HFF-Myc (cell line): ENCODE measurements around the gene OLIG2.

Experiments used
- DNase-seq: peaks from one replicate; pipeline ENCODE4 v3.0.0-alpha.2; 2011; ENCODE audit warnings: low read depth; ENCODE audit errors: extremely low read depth
- H3K4me3 ChIP-seq: replicated peaks from 2 replicates; pipeline ENCODE4 v1.5.1; 2011; ENCODE audit warnings: low read depth, mild to moderate bottlenecking, control low read depth, low read length
- CTCF ChIP-seq: IDR thresholded peaks from 2 replicates; pipeline ENCODE4 v1.5.1; 2012; ENCODE audit warnings: mild to moderate bottlenecking, low read depth, low read length, control low read depth; ENCODE audit errors: missing control alignments

Gene OLIG2

GRCh38 chr21:33023574-33024200 is 2.0 kb upstream of the OLIG2 start:
- no peak for TF ChIP-seq CTCF
- DNase-seq: no peak
- no peak overlapping the region for H3K4me3 ChIP-seq

- no peak for TF ChIP-seq CTCF
- no peak overlapping the region for H3K4me3 ChIP-seq
- DNase-seq: no peak
Measured at GRCh38 chr21:33024201-33025103, 1.3 kb upstream of the OLIG2 start.

DNA sequence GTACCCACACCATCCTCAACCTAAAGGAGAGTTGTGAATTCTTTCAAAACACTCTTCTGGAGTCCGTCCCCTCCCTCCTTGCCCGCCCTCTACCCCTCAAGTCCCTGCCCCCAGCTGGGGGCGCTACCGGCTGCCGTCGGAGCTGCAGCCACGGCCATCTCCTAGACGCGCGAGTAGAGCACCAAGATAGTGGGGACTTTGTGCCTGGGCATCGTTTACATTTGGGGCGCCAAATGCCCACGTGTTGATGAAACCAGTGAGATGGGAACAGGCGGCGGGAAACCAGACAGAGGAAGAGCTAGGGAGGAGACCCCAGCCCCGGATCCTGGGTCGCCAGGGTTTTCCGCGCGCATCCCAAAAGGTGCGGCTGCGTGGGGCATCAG is 638 bp upstream of the OLIG2 start:
- H3K4me3 ChIP-seq: no peak overlapping the region
- TF ChIP-seq CTCF: no peak
- DNase-seq: no peak

GRCh38 chr21:33026443-33026858 is 716 bp downstream of the OLIG2 start:
- DNase-seq: no peak
- no peak for TF ChIP-seq CTCF
- no peak overlapping the region for H3K4me3 ChIP-seq

DNA sequence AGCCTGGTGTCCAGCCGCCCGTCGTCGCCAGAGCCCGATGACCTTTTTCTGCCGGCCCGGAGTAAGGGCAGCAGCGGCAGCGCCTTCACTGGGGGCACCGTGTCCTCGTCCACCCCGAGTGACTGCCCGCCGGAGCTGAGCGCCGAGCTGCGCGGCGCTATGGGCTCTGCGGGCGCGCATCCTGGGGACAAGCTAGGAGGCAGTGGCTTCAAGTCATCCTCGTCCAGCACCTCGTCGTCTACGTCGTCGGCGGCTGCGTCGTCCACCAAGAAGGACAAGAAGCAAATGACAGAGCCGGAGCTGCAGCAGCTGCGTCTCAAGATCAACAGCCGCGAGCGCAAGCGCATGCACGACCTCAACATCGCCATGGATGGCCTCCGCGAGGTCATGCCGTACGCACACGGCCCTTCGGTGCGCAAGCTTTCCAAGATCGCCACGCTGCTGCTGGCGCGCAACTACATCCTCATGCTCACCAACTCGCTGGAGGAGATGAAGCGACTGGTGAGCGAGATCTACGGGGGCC is 1.2 kb downstream of the OLIG2 start:
- TF ChIP-seq CTCF: no peak
- no peak overlapping the region for H3K4me3 ChIP-seq
- no peak for DNase-seq

- H3K4me3 ChIP-seq: no peak overlapping the region
- DNase-seq: no peak
- no peak for TF ChIP-seq CTCF
Measured at GRCh38 chr21:33027401-33028286, 1.9 kb downstream of the OLIG2 start.
